HL-60 (cell line): ENCODE results near the gene TLL2.

Experiments
- DNase-seq, 2 experiments: peaks; one replicate each; pipeline ENCODE4 v3.0.0-alpha.2; 2010 to 2020; ENCODE audit warnings: low read depth in 1 of 2, low spot score in 1 of 2
- H3K27ac ChIP-seq: fragments of 250-450 bp; sonication (Bioruptor Pico); replicated peaks from 2 replicates; pipeline ENCODE4 v1.5.1; 2020; ENCODE audit warnings: mild to moderate bottlenecking, moderate library complexity
- H3K27me3 ChIP-seq: fragments of 250-450 bp; sonication (Bioruptor Pico); 2 replicates; pipeline ENCODE4 v1.5.1; 2021; ENCODE audit warnings: mild to moderate bottlenecking, moderate library complexity; ENCODE audit not compliant: insufficient read depth, poor library complexity, severe bottlenecking
- H3K4me3 ChIP-seq: replicated peaks from 2 replicates; pipeline ENCODE4 v1.5.1; 2011; ENCODE audit warnings: mild to moderate bottlenecking, control low read depth, low read length; ENCODE audit not compliant: insufficient read depth
- CTCF ChIP-seq: IDR thresholded peaks from one replicate; pipeline ENCODE4 v1.5.1; 2011; ENCODE audit warnings: low read length, control low read depth, inconsistent platforms; ENCODE audit not compliant: insufficient read depth
- GABPA ChIP-seq: IDR thresholded peaks from 2 replicates; pipeline ENCODE4 v1.6.1; 2012; ENCODE audit warnings: low read depth
- POLR2AphosphoS5 ChIP-seq: IDR thresholded peaks from 2 replicates; pipeline ENCODE4 v1.6.1; 2012; ENCODE audit warnings: low read depth
- REST ChIP-seq: IDR thresholded peaks from 2 replicates; pipeline ENCODE4 v1.6.1; 2012; ENCODE audit warnings: low read depth; ENCODE audit not compliant: insufficient replicate concordance
- SPI1 ChIP-seq: IDR thresholded peaks from 2 replicates; pipeline ENCODE4 v1.6.1; 2012; ENCODE audit warnings: low read depth, mild to moderate bottlenecking, borderline replicate concordance

The TLL2 gene

GRCh38 chr10:96390460-96390864 lies 123.3 kb downstream of the TLL2 start:
- DNase-seq, result no peak
- H3K27ac ChIP-seq, result no peak overlapping the region
- no peaks in the 10 kb centered on the region for H3K27me3 ChIP-seq
- TF ChIP-seq REST, result no peak
- TF ChIP-seq GABPA, result no peak
- no peak for TF ChIP-seq CTCF
- no peak for TF ChIP-seq POLR2AphosphoS5
- TF ChIP-seq SPI1, result no peak
- H3K4me3 ChIP-seq, result no peak overlapping the region

GRCh38 chr10:96389785-96390184 lies 123.9 kb downstream of the TLL2 start:
- no peaks in the 10 kb centered on the region for H3K27me3 ChIP-seq
- H3K27ac ChIP-seq, result no peak overlapping the region
- DNase-seq, result no peak
- H3K4me3 ChIP-seq, result no peak overlapping the region
- TF ChIP-seq GABPA, result no peak
- TF ChIP-seq CTCF, result no peak
- TF ChIP-seq POLR2AphosphoS5, result no peak
- TF ChIP-seq SPI1, result no peak

- Histone ChIP-seq H3K27me3 (no peaks in the 10 kb centered on the region), H3K4me3 (no peak overlapping the region), H3K27ac (no peak overlapping the region)
- no peak for TF ChIP-seq GABPA
- TF ChIP-seq SPI1, result no peak
- TF ChIP-seq CTCF, result no peak
- TF ChIP-seq POLR2AphosphoS5, result no peak
- no peak for TF ChIP-seq REST
- DNase-seq, result no peak
These were observed 126.1 kb downstream of the TLL2 start for GRCh38 chr10:96387601-96388000.

GRCh38 chr10:96387161-96387560 lies 126.6 kb downstream of the TLL2 start:
- no peak for TF ChIP-seq REST
- TF ChIP-seq SPI1, result no peak
- no peak for TF ChIP-seq POLR2AphosphoS5
- no peak for TF ChIP-seq GABPA
- TF ChIP-seq CTCF, result no peak
- H3K27me3 ChIP-seq, result no peaks in the 10 kb centered on the region
- no peak overlapping the region for H3K27ac ChIP-seq
- no peak for DNase-seq
- no peak overlapping the region for H3K4me3 ChIP-seq
